Endothelial cell of hepatic sinusoid (primary cell): Measurements from ENCODE around the gene FCHSD1.

Experiments used
- in situ Hi-C: cut with HindIII; loops from 2 replicates; pipeline ENCODE4 v1.10.0; 2017; ENCODE audit warnings: low sequenced_read_pairs

The FCHSD1 gene

DNA sequence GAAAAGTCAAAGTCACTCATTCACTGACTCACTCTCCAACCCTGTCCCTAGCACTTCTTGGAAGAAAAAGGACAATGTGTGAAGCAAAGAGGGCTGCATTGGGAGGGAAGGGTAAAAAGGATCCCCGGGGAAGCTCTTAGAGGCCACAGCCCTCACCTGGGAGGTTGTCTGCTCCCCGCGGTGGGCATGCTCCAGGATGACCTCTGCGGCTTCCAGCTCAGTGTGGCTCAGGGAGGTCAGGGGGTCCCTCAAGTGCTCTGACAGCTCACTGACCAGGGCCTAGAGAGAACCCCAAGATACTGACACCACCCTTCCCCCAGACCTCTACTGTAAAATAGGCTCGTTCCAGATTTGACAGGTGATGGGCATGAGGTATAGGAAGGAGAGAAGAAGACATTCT lies 4.0 kb downstream of the FCHSD1 start:
- in situ Hi-C loops, result no loop called here

DNA sequence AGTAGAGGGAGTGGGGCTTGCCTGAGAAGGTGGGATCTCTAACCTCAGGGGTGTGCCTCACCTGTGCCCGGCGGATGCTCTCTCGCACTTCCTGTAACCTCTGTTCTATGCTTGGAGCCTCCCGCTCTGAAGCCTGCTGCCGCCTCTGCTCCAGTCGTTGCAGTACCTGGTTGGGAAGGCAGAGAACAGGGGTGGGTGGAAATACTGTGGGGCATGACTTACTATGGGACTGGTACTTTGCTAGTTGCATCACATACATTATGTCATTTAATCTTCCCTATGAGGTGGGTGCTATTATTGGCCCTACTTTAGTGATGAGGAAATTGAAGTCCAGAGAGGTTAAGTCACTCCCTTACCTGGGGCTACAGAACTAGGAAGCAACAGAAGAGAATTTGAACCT lies 5.2 kb downstream of the FCHSD1 start:
- in situ Hi-C loops, result no loop called here

DNA sequence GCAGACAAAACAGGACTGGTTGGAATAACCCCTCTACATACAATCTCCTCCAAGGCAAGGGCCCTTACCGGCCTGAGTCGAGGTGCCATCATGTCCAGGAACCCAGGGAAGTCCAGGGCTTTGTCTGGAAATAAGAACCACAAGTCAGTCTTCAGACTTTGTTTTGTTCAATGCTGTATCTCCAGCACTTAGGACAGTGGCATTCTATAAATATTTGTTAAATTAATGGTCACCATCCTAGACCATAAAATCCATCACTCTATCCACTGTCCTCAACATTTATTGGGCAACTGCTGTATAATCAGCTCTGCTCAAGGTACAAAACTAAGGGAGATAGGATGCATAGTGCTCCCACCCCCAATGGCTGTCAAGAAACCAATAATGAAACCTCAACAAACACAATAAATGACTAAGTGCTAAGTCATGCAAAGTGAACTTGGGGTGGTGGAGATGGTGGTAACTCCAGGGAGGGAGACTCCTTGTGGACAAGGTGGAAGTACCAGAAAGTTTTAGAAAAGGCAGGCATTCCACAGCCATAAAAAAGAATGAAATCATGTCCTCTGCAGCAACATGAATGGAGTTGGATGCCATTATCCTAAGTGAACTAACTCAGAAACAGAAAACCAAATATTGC lies 9.5 kb downstream of the FCHSD1 start:
- in situ Hi-C loops, result no loop called here

DNA sequence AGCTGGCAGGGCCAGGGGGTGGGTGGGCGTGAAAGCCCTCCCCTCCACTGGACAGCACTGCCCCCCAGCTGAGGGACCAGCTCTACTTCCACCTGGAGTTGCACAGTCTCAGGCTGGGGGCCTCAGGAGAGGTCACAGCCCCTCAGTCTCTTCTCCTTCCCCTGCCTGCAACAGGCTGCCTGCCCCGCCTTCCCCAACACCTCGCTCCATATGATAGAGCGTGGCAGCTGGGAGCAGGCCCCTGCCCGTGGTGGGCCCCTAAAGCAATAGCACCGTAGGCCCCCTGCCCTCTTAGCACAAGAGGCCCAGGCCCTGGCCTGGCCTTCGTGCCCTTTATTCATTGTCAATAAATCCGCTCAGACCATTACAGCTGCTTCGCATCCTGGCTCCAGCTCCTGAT lies 10.5 kb downstream of the FCHSD1 start:
- in situ Hi-C loops, result no loop called here

DNA sequence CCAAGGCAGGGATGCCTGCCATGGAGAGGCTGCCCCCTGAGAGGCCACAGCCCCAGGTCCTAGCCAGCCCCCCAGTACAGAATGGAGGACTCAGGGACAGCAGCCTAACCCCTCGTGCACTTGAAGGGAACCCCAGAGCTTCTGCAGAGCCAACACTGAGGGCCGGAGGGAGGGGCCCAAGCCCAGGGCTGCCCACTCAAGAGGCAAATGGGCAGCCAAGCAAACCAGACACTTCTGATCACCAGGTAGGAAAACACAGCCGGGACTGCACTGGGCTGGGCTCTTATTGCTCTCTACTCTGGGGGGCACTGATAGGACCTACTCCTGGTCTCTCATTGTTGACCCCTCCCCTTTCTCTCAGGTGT lies 11.2 kb downstream of the FCHSD1 start:
- in situ Hi-C loops, result no loop called here

- in situ Hi-C loops, result no loop called here
Observed at GRCh38 chr5:141639357-141640050, 11.7 kb downstream of the FCHSD1 start.

- in situ Hi-C loops, result no loop called here
Observed at GRCh38 chr5:141638771-141639170, 12.4 kb downstream of the FCHSD1 start.

GRCh38 chr5:141637767-141638419 lies 13.3 kb downstream of the FCHSD1 start:
- in situ Hi-C loops, result no loop called here

GRCh38 chr5:141637123-141637766 lies 14.0 kb downstream of the FCHSD1 start:
- in situ Hi-C loops, result no loop called here

GRCh38 chr5:141636413-141637122 lies 14.7 kb downstream of the FCHSD1 start, which contains the start of the genes HDAC3 and RELL2:
Gene HDAC3 (minus strand): TSS chr5:141636849. CDS start chr5:141636790, 59 bp downstream.
Gene RELL2 (plus strand): TSS chr5:141636997. CDS start chr5:141638226, 1,229 bp downstream.
- in situ Hi-C loops, result no loop called here

DNA sequence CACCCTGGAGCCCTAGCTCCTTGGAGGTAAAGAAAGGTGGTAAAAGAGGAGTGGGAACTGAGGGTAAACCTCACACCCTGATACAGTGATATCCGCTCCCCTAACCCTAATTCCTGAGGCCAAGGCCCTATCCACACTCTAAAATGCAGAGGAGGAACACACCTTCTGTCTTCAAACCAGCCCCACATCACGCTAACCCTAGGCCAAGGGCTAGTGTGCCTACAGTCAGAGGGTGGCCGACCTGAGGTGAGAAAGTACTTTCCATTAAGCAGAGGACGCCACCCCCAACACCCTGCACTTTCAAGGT lies 15.2 kb downstream of the FCHSD1 start:
- in situ Hi-C loops, result no loop called here

DNA sequence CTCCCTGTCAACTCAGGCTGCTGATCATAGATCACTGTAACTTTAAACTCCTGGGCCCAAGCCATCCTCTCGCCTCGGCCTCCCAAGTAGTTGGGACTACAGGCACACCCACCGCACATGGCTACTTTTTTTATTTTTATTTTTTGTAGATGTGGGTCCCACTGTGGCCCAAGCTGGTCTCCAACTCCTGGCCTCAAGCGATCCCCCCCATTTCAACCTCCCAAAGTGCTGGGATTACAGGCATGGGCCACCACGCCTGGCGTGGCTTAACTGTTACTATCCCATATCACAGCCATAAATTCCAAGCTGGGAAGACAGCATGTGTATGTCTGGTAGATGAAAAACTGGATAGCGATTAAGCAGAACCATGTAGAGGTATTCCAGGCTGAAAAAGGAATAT lies 15.6 kb downstream of the FCHSD1 start:
- in situ Hi-C loops, result no loop called here

DNA sequence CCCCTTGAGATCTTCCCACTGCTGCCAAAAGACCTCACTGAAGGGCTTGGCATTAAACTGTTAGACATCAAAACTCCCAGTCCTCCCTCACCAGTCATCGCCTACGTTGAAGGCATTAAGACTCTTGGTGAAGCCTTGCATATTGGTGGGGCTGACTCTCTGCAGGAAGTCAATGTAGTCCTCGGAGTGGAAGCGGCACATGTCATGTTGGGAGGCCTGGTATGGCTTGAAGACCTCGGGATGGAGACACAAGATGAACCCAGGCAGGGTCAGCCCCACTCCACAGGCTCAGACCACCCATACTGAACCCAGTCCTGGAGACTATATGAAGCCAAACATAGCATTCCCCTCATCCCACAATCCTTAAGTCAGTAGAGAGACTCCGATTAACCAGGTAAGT lies 16.5 kb downstream of the FCHSD1 start:
- in situ Hi-C loops, result no loop called here

DNA sequence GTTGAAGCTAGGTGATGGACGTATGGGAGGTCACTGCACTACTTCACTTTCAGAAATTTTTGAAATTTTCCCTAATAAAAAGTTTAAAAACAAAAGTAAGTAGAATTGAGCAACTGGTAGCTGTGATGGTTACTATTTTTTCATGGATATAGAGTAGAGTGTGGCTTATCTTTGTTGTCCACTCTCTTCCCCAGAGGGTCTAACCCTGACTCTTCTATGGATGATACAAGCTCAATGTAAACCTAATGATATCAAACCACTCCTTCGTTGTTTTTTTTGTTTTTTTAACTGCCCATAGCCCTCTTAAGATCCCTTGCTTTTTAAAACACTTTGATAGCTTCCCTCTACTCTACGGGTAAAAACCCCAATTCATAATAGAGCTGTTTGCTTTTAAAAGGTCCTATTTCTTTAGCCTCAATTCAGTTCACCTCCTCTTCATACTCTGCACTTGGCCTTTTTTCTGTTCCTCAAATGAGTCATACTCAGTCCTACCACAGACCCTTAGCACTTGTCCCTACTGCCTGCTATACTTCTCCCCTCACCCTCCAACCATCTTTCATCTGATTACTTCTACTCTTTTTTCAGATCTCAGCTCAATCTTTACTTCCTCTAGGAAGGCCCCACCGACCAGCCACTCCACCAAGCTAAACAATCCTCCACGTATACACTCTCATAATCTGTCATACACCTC lies 17.2 kb downstream of the FCHSD1 start:
- in situ Hi-C loops, result no loop called here

DNA sequence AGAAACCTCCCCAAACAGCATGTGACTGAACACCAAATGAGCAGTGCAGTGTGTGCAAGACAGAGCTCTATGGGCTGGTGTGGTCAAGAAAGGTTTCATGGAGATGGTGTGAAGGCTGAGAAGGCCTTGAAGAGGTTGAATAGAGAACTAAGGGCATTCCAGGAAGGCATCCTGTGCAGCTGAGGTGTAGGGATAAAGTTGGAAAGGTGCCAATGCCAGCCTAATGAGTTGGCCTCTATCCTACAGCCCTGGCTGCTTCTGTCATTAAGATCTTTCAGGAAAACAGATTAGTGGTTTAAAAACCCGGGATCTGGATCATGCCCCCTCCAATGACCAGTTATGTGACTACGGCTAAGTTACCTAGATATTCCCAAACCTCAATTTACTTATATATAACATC lies 18.6 kb downstream of the FCHSD1 start:
- in situ Hi-C loops, result no loop called here

GRCh38 chr5:141630570-141631140 lies 20.6 kb downstream of the FCHSD1 start:
- in situ Hi-C loops, result no loop called here

DNA sequence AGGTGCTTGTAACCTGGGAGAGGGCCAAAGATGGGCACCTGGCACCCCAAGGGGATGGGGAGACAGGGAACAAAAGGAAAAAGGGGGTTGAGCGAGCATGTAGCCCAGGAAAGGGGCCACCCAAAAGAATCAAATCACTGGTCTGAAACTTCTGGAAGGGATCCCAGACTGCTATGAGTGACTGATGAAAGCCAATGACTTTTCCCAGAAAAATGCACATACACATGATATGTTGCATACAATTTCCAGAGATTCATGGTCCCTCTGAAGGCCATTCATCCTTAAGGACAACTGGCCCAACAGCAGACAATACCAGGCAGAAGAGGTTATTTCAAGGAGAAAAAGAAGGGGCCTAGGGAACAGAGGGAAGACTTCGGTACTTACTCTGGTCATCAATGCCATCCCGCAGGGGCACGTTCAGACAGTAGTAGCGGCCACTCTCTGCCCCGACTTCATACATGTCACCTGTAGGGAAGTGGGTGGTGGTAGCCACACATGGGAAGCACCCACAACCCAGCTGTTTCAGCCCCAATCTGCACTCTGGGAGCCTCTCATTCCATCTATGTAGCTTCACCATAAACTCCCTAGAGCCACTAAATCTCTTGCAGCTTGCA lies 22.9 kb downstream of the FCHSD1 start:
- in situ Hi-C loops, result no loop called here

DNA sequence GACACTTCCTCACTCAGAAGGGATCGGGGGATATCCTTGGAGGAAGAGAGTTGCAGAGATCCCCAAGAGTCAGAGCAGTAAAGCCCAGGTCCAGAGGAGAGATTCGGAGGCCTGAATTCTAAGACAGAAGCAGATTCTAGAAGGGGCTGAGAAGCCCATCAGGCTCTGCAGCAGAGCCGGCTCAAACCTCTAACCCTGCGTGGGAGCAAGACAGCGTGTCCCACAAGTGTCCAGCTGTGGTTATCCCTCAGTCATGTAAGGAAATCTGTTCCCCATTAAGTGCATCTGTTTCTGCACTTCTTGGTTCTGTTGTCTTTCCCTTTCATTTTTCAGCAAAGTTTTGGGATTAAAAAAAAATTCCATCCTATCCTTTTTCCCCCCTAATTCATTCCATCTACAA lies 27.6 kb downstream of the FCHSD1 start:
- in situ Hi-C loops, result no loop called here

DNA sequence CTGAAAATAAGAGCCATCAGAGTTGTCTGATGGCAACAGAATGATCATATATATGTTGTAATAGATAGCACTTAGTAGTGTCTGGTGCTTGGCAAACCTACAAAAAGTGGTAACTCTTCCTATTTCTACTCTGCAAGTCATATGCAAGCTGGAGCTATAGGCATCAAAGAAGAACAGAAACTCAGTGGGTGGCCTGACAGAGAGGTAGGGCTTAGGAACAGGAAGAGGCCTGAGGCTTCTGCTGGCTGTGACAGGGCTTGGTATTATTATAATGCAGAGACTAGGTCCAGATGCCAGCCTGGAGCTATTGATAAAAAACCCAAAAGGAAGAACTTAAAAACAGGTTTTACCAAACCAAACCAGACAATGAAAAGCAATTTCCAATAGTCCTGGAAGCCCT lies 28.0 kb downstream of the FCHSD1 start:
- in situ Hi-C loops, result no loop called here
